Panc1 (cell line): Measurements from ENCODE around the gene UNC13C. TPM values are rescaled to one million over a fixed set of nuclear protein-coding genes. Genes with fewer than 3 reads are reported as not detected.

ENCODE experiments used
- ATAC-seq: fragments of 200-7000 bp; cut with Tn5 transposase; 2 replicates; pipeline ENCODE4 v1.9.1; 2020; ENCODE audit warnings: mild to moderate bottlenecking, moderate library complexity
- BruUV-seq: library from RNA; stranded (reverse); fragments of 400-500 nt; replicated peaks from 2 replicates; lab custom pipeline; 2021; lab: Mats Ljungman, UMichigan
- CTCF ChIA-PET: fragments of 300-600 bp; sonication (Branson Sonifier 250); formaldehyde crosslinking; loops from one replicate; lab custom pipeline; 2022; ENCODE audit warnings: antibody characterized with exemption; lab: Charles Lee
- POLR2A ChIA-PET: fragments of 300-600 bp; sonication (Branson Sonifier 250); formaldehyde crosslinking; loops from one replicate; lab custom pipeline; 2022; ENCODE audit warnings: antibody characterized with exemption; lab: Charles Lee
- DNase-seq: peaks from one replicate; pipeline ENCODE4 v3.0.0-alpha.2; 2010; ENCODE audit warnings: low read depth, low spot score
- H3K27ac ChIP-seq: 2 replicates; pipeline ENCODE4 v1.5.1; 2011; ENCODE audit warnings: mild to moderate bottlenecking, low read length, inconsistent platforms
- H3K27me3 ChIP-seq: fragments of 200-500 bp; sonication (Bioruptor generic); 2 replicates; pipeline ENCODE4 v1.6.0; 2014; ENCODE audit warnings: low read length, inconsistent platforms; ENCODE audit not compliant: control insufficient read depth, insufficient read depth
- H3K36me3 ChIP-seq: fragments of 200-500 bp; sonication (Bioruptor generic); 2 replicates; pipeline ENCODE4 v1.5.1; 2014; ENCODE audit warnings: inconsistent platforms, mild to moderate bottlenecking, low read length, moderate library complexity; ENCODE audit not compliant: control insufficient read depth, insufficient read depth
- H3K4me1 ChIP-seq: 2 replicates; pipeline ENCODE4 v1.5.1; 2011; ENCODE audit warnings: inconsistent platforms, mild to moderate bottlenecking, low read length, moderate library complexity; ENCODE audit not compliant: control insufficient read depth, insufficient read depth
- H3K4me3 ChIP-seq, 2 experiments: 2 replicates each; pipeline ENCODE4 v1.5.1; 2011 to 2012; ENCODE audit warnings: low read depth in 2 of 2, low read length in 2 of 2, mild to moderate bottlenecking in 2 of 2, inconsistent platforms in 1 of 2, moderate library complexity in 1 of 2
- H3K9me3 ChIP-seq: fragments of 200-500 bp; sonication (Bioruptor generic); 2 replicates; pipeline ENCODE4 v1.5.1; 2014; ENCODE audit warnings: low read depth, mild to moderate bottlenecking, inconsistent platforms, low read length, moderate library complexity; ENCODE audit not compliant: control insufficient read depth, insufficient read depth
- CTCF ChIP-seq: fragments of 450-650 bp; IDR thresholded peaks from 2 replicates; pipeline ENCODE4 v1.5.1; 2017; ENCODE audit warnings: mild to moderate bottlenecking
- POLR2AphosphoS5 ChIP-seq: IDR thresholded peaks from 2 replicates; pipeline ENCODE4 v1.6.1; 2012; ENCODE audit warnings: mild to moderate bottlenecking, low read depth, low read length, moderate library complexity
- REST ChIP-seq, 2 experiments: IDR thresholded peaks; 2 replicates each; pipeline ENCODE4 v1.6.1; 2011 to 2012; ENCODE audit warnings: low read depth in 2 of 2, control low read depth in 1 of 2, low read length in 1 of 2, mild to moderate bottlenecking in 1 of 2, moderate library complexity in 1 of 2; ENCODE audit not compliant: insufficient read depth in 1 of 2
- SIN3A ChIP-seq: IDR thresholded peaks from 2 replicates; pipeline ENCODE4 v1.6.1; 2012; ENCODE audit warnings: low read depth, mild to moderate bottlenecking, low read length, moderate library complexity, borderline replicate concordance; ENCODE audit not compliant: insufficient read depth
- TCF7L2 ChIP-seq: IDR thresholded peaks from 2 replicates; pipeline ENCODE4 v1.6.1; 2011; ENCODE audit warnings: mild to moderate bottlenecking, low read depth, low read length, inconsistent platforms
- in situ Hi-C: cut with HindIII; loops from 2 replicates; pipeline ENCODE4 v1.10.0; 2016; ENCODE audit warnings: low sequenced_read_pairs, low pct_unique_long_range_greater_than_20kb
- intact Hi-C: fragments of 100-400 bp; cut with micrococcal nuclease; formaldehyde crosslinking; loops from one replicate; pipeline ENCODE4 v1.10.0; 2022; ENCODE audit not compliant: unreplicated experiment
- total RNA-seq: library from RNA; stranded (reverse); gene quantifications from one replicate; pipeline ENCODE4 v1.2.1, GENCODE V29; 2021; ENCODE audit not compliant: unreplicated experiment

The UNC13C gene
- total RNA-seq, 1 experiment from 2014 or later, result not detected

DNA sequence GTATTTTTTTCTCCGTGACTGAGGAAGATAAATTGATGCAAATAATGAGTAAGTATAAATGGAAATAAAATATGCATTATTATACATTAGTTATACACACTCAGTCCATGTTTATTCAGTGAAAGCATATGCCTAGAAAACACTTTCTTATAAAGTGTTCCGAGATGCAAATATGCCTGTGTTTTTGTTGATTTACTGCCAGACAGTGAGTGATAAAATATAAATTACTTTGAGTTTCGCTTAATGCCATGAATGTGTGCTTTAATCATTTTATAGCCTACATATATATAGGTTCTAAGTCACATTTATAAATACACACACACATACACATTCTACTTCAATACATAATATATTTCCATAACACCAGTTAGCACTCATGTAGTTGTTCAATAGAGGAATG is 569.2 kb downstream of the UNC13C start:
- CTCF ChIA-PET, result no interaction called here
- Histone ChIP-seq H3K27ac (no peak overlapping the region), H3K4me1 (no peaks in the 10 kb centered on the region), H3K9me3 (no peaks in the 10 kb centered on the region), H3K4me3 (no peak overlapping the region), H3K27me3 (no peaks in the 10 kb centered on the region), H3K36me3 (no peaks in the 10 kb centered on the region)
- in situ Hi-C loops (no loop called here), intact Hi-C loops (no loop called here)
- DNase-seq (no peak), ATAC-seq (no peak)
- BruUV-seq, result no TSS peak
- POLR2A ChIA-PET, result no interaction called here
- TF ChIP-seq TCF7L2 (no peak), SIN3A (no peak), CTCF (no peak), REST (IDR thresholded peaks at IDR 0.05; ENCODE audit: insufficient read depth in 1 of 2, low read depth in 2 of 2, low read length in 1 of 2) (no peak), POLR2AphosphoS5 (no peak)

GRCh38 chr15:54550954-54551353 is 572.7 kb downstream of the UNC13C start:
- intact Hi-C loops, result no loop called here
- no peak for TF ChIP-seq TCF7L2
- no peak for TF ChIP-seq SIN3A
- TF ChIP-seq POLR2AphosphoS5, result no peak
- TF ChIP-seq CTCF, result no peak
- TF ChIP-seq REST (IDR thresholded peaks at IDR 0.05; ENCODE audit: insufficient read depth in 1 of 2, low read depth in 2 of 2, low read length in 1 of 2), result no peak
- Histone ChIP-seq H3K27me3 (no peaks in the 10 kb centered on the region), H3K9me3 (no peaks in the 10 kb centered on the region), H3K4me1 (no peaks in the 10 kb centered on the region), H3K4me3 (no peak overlapping the region), H3K27ac (no peak overlapping the region), H3K36me3 (no peaks in the 10 kb centered on the region)
- CTCF ChIA-PET, result no interaction called here
- BruUV-seq, result no TSS peak
- DNase-seq (no peak), ATAC-seq (no peak)
- POLR2A ChIA-PET, result no interaction called here
- in situ Hi-C loops, result no loop called here
